DND-41 (cell line): Measurements from ENCODE around the gene PPME1.

Experiments
- ATAC-seq: fragments of 200-7000 bp; cut with Tn5 transposase; 3 replicates; pipeline ENCODE4 v1.9.1; 2021; ENCODE audit warnings: low read depth; ENCODE audit not compliant: insufficient read depth
- DNase-seq: peaks from one replicate; pipeline ENCODE4 v3.0.0-alpha.2; 2020
- H2AFZ ChIP-seq: 2 replicates; pipeline ENCODE4 v1.6.0; 2012; ENCODE audit warnings: low read depth, low read length
- H3K27ac ChIP-seq: 2 replicates; pipeline ENCODE4 v1.5.1; 2012; ENCODE audit warnings: low read length, inconsistent platforms
- H3K27me3 ChIP-seq: fragments of 200-600 bp; sonication (generic); 2 replicates; pipeline ENCODE4 v1.6.0; 2012; ENCODE audit warnings: low read length, mild to moderate bottlenecking, inconsistent platforms; ENCODE audit not compliant: insufficient read depth, poor library complexity
- H3K36me3 ChIP-seq: 2 replicates; pipeline ENCODE4 v1.5.1; 2012; ENCODE audit warnings: low read length, inconsistent platforms; ENCODE audit not compliant: insufficient read depth
- H3K4me1 ChIP-seq: 2 replicates; pipeline ENCODE4 v1.5.1; 2012; ENCODE audit warnings: mild to moderate bottlenecking, low read length; ENCODE audit not compliant: insufficient read depth
- H3K4me2 ChIP-seq: 2 replicates; pipeline ENCODE4 v1.6.0; 2012; ENCODE audit warnings: mild to moderate bottlenecking, moderate library complexity, low read length, inconsistent platforms; ENCODE audit not compliant: insufficient read depth
- H3K4me3 ChIP-seq, 2 experiments: fragments of 200-600 bp in 1 of 2; shearing (Covaris generic) in 1 of 2; 2 replicates each; pipeline ENCODE4 v1.5.1; 2012 to 2016; ENCODE audit warnings: inconsistent platforms in 2 of 2, low read length in 2 of 2, mild to moderate bottlenecking in 2 of 2, low read depth in 1 of 2, moderate library complexity in 1 of 2
- H3K79me2 ChIP-seq: 2 replicates; pipeline ENCODE4 v1.6.0; 2012; ENCODE audit warnings: low read length, inconsistent platforms; ENCODE audit not compliant: insufficient read depth
- H3K9ac ChIP-seq: 2 replicates; pipeline ENCODE4 v1.6.0; 2012; ENCODE audit warnings: low read depth, mild to moderate bottlenecking, inconsistent platforms, low read length, moderate library complexity
- H3K9me3 ChIP-seq: 2 replicates; pipeline ENCODE4 v1.5.1; 2012; ENCODE audit warnings: low read length, moderate library complexity, mild to moderate bottlenecking, inconsistent platforms; ENCODE audit not compliant: insufficient read depth, severe bottlenecking
- H4K20me1 ChIP-seq: 2 replicates; pipeline ENCODE4 v1.6.0; 2012; ENCODE audit warnings: low read length; ENCODE audit not compliant: insufficient read depth
- EZH2 ChIP-seq: IDR thresholded peaks from 3 replicates; pipeline ENCODE4 v1.6.1; 2012; ENCODE audit warnings: borderline replicate concordance, low read depth, mild to moderate bottlenecking, moderate library complexity, low read length, inconsistent platforms; ENCODE audit not compliant: severe bottlenecking
- TF ChIP-seq, protein P1 (sequence below): IDR thresholded peaks from 2 replicates; pipeline ENCODE4 v1.5.1; 2012; ENCODE audit warnings: borderline replicate concordance, low read length, moderate library complexity, mild to moderate bottlenecking; ENCODE audit not compliant: poor library complexity, severe bottlenecking; ENCODE audit errors: extremely low read depth

PPME1 gene

DNA sequence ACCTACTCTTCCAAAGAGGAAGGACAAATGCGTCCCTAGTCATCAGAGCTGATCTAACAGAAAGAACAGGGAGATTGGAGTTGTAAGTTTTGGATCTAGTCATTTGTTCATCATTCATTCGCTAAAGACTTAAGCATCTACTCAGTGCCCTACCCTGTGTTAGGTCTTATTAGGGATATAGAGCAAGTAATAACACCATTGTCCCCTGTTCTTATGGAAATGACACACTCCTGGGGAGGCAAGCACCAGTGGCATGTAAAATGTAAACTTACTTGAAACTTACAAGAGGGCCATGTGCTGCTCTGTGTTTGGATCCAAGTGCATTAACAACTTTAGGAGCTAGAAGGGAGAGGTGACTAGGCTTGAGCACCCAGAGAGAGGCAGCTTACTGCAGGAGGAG is 78.4 kb downstream of the PPME1 start:
- TF ChIP-seq, protein P1, sequence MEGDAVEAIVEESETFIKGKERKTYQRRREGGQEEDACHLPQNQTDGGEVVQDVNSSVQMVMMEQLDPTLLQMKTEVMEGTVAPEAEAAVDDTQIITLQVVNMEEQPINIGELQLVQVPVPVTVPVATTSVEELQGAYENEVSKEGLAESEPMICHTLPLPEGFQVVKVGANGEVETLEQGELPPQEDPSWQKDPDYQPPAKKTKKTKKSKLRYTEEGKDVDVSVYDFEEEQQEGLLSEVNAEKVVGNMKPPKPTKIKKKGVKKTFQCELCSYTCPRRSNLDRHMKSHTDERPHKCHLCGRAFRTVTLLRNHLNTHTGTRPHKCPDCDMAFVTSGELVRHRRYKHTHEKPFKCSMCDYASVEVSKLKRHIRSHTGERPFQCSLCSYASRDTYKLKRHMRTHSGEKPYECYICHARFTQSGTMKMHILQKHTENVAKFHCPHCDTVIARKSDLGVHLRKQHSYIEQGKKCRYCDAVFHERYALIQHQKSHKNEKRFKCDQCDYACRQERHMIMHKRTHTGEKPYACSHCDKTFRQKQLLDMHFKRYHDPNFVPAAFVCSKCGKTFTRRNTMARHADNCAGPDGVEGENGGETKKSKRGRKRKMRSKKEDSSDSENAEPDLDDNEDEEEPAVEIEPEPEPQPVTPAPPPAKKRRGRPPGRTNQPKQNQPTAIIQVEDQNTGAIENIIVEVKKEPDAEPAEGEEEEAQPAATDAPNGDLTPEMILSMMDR: no peak
- TF ChIP-seq EZH2: no peak
- DNase-seq: no peak
- H3K9me3 ChIP-seq: no peaks in the 10 kb centered on the region
- H3K4me3 ChIP-seq: no peak overlapping the region
- peaks cover 79% of the 10 kb centered on the region for H3K36me3 ChIP-seq
- H4K20me1 ChIP-seq: no peaks in the 10 kb centered on the region
- H3K27me3 ChIP-seq: no peaks in the 10 kb centered on the region
- no peak overlapping the region for H3K4me2 ChIP-seq
- ATAC-seq: no peak
- H3K4me1 ChIP-seq: no peaks in the 10 kb centered on the region
- no peak overlapping the region for H3K27ac ChIP-seq
- H3K9ac ChIP-seq: no peak overlapping the region
- no peak overlapping the region for H2AFZ ChIP-seq
- no peaks in the 10 kb centered on the region for H3K79me2 ChIP-seq

DNA sequence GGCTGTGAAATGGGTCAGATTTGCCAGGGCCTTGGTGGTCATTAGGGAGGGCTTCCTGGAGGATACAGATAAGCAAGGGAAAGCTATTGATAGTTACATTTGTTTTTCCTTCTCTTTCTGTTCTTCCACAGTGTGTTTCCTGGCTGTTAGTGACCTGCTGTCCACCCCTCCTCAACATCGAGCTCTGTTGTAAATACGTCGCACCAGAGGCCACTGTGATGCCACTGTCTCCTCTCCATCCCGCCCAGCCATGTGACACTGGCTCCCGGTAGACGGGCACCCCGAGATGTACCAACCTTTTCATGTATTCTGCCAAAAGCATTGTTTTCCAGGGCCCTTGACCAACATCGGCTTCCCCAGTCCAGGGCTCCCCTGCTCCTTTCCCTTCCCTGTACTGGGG is 82.3 kb downstream of the PPME1 start:
- peaks cover 63% of the 10 kb centered on the region for H3K36me3 ChIP-seq

DNA sequence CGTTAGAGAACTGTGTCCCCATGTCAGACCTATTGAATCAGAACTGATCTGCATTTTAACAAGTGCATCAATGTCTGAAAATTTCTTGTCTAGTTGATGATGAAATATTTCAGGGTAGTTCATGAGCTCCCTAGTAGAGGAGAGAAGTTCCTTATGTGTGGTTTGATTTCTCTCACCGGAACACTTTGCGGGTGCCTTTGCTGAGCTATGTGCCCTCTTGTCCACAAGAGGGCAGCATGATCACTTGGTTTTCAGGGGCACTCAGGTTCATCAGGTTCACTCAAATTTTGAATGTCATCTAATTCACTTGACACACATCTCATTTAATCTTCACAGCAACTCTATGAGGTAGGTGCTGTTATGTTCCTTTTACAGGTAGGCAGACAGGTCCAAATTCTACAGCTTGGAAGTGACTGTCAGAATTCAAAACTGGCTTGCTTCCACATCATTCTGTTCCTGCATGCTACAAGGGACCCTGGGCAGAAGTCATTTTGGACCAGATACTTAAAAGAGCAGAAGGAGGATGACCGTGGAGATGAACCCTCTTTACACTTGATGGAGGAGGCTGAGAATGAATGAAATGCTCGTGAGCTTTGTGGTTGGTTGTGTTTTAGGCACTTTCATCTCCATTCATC is 84.8 kb downstream of the PPME1 start:
- DNase-seq (peak; percentile 58), ATAC-seq (peak; percentile 82)
- Histone ChIP-seq H3K9ac (no peak overlapping the region), H3K9me3 (peaks cover 3% of the 10 kb centered on the region), H2AFZ (no peak overlapping the region), H3K27me3 (no peaks in the 10 kb centered on the region), H3K4me3 (no peak overlapping the region), H3K4me1 (no peaks in the 10 kb centered on the region), H3K4me2 (no peak overlapping the region), H3K79me2 (no peaks in the 10 kb centered on the region), H3K36me3 (peaks cover 41% of the 10 kb centered on the region), H4K20me1 (0 out of 2 replicates have a peak, but pooled peaks cover 2% of the 10 kb centered on the region), H3K27ac (no peak overlapping the region)
- TF ChIP-seq, protein P1: peak; percentile 97
- no peak for TF ChIP-seq EZH2

More for the DNA sequence above, 82.3 kb downstream of the PPME1 start:
- DNase-seq (no peak), ATAC-seq (no peak)
- Histone ChIP-seq H3K9me3 (no peaks in the 10 kb centered on the region), H3K4me2 (no peak overlapping the region), H3K4me3 (no peak overlapping the region), H3K27ac (no peak overlapping the region), H3K4me1 (no peaks in the 10 kb centered on the region), H2AFZ (no peak overlapping the region), H3K9ac (no peak overlapping the region), H3K79me2 (no peaks in the 10 kb centered on the region), H3K27me3 (no peaks in the 10 kb centered on the region), H4K20me1 (0 out of 2 replicates have a peak, but pooled peaks cover 2% of the 10 kb centered on the region)
- TF ChIP-seq, protein P1: no peak
- TF ChIP-seq EZH2: no peak
